Activated CD8-positive, alpha-beta memory T cell treated with anti-CD3 and anti-CD28 coated beads, Interleukin-2, amount 50 U/mL, for 48 hours (primary cell): Measurements from ENCODE around the gene DDR1.
"Not testable (repeated sequence)": the region's sequence is repeated elsewhere in the genome, so short reads cannot be mapped to it uniquely, and the experiment has no call there.

Experiments
- DNase-seq: peaks from one replicate; pipeline ENCODE4 v3.0.0-alpha.2; 2020

DDR1 gene

DNA sequence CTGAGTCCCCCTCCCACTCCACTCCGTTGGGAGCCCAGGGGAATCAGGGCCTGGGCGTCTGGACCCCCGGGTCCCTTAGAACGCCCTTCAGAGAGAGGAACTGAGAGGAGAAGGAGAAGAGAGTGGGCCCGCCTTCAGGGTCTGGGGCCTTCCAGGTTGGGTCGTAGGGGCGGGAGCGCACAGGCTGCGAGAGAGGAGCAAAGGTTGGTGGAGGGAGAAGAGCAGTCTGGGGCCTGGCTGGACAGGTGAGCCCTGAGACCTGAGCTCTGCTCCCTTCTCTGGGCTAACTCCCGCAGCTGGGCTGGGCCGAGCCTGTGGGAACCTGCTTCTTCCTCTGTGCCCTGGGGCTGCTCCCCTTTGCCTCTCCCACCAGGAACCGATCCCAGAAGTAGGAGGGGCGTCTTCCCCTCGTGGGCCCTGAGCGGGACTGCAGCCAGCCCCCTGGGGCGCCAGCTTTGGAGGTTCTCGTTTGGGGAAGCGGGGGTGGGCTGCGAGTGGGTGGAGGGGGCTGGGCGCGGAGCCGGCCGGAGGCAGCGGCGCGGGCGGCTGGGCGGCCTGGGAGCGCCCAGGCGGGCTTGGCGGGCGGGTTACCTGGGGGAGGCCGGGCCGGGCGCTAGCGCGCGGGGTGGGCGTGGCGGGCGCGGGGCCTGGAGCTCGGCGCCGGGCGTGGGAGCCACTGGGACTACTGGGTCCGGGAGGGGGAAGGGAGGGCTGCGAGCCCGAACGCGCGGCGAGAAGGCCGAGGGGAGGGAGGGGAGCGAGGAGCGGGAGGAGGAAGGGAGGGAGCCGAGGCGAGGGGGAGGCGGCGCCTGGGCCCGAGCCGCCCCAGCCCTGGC is at the start of gene DDR1:
DDR1 (plus strand) TSS at position 835 of the 836 bp plus-strand sequence. CDS start 4,211 bp downstream, outside the sequence.
- DNase-seq = peak; percentile 68

DNA sequence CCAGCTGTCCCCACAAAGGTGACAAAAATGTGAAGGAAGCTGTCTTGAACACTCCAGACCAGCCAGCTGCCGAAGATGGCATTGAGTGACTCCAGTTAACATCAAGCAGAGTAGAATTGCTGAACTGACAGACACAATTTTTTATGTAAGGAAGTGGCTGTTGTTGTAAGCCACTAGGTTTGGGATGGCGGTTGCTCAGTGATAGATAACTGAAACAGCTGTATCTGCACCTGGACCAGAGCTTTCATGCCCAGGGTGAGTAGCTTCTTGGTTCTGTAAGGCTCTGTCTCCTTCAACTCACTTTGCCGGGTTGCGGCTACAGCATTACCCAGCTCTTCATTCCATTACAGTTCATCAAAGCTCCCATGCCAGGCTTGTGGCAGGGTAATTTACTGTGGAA is 49.7 kb upstream of the DDR1 start:
- DNase-seq = no peak

DNA sequence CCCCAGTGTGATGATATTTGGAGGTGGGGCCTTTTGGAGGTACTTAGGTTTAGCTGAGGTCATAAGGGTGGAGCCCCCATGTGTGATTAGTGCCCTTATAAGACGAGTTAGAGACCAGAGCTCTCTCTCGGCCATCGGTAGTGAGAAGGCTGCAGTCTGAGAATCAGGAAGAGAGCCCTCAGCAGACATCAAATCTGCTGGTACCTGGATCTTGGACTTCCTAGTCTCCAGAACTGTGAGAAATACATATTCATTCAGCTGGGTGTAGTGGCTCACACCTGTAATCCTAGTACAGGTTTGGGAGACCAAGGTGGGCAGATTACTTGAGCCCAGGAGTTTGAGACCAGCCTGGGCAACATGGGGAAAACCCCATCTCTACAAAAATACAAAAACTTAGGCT is 48.7 kb upstream of the DDR1 start:
- no peak for DNase-seq

DNA sequence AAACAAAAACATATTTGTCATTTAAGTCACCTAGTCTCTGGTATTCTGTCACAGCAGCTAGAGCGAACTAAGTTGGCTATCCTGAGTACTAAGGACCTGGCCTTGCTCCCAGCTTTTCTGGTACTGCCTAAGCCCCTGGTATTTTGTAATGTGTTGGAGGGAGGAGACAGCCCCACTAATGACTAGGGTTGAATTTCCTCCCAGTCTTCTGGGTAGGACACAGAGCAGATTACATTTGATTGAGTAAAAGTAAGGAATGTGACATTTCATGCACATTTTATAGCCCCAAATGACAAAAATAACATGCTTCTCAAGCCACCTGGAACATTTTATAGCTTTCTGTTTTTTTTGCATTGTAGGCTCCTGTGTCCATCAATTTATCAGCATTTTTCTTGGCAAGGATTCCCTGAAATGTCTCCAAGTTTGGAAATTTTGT is 47.9 kb upstream of the DDR1 start:
- DNase-seq = no peak

DNA sequence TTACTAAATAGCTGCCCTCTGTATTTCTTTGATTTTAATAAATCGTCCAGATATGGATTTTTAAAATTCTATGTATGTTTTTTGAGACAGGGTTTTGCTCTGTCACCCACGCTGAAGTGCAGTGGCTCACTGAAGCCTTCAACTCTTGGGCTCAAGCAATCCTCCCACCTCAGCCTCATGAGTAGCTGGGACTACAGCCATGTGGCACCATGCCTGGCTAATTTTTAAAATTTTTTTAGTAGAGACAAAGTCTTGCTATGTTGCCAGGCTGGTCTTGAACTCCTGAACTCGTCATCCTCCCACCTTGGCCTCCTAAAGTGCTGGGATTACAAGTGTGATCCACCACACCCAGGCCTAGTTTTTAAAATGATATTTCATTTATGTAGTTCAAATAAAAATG is 47.4 kb upstream of the DDR1 start:
- no peak for DNase-seq

DNA sequence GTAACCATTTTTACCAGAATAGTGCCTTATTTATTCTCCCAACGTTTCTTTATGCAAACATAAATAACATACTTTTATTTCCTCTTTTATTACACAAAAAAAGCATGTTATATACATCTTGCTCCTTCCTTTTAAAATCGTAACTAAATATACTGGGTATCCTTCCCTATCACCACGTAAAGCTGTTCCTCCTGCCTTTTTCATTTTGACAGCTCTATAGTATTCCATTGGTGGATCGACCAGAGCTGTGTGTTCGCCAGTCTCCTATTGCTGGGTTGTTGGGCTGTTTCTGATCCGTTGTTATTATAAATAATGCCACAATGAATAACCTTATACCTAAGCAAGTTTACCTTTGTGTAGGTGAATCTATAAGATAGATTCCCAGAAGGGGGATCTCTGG is 46.9 kb upstream of the DDR1 start:
- no peak for DNase-seq

DNA sequence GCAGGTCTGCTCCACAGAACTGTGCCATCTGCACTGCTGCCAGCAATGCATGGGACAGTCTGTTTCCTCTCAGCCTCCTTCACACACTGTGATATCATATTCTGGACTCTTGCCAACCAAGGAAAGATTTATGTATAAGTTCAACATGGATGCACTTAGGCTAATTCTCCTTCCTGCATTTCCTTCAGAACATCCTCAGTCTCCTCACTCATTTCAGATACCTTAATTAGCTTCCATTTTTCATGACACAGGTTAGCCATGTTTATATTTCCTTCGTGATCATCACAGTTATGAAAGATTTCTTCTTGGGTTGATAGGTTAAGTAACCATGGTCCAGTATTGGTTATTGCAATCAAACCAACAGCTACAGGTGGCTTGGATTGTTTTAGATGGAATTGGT is 46.4 kb upstream of the DDR1 start:
- no peak for DNase-seq

DNA sequence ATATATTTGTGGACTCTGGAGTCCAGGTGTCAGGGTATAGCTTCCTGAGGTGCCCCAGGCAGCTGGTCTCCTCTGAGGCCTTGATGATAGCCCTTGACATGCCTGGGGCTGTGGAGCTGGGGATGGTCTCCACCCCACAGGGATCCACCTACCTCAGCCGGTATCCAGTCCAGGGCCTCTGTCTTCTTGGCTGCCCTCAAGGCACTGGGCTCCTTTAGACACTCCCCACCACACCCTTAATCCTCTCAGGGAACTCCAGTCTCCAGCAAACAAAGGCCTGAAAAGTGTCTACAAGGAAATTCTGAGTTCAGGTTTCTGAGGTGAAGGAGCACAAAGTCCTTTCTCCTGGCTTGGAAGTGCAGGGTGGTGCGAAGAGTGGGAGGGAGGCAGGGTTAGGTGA is 44.6 kb upstream of the DDR1 start:
- no peak for DNase-seq

DNA sequence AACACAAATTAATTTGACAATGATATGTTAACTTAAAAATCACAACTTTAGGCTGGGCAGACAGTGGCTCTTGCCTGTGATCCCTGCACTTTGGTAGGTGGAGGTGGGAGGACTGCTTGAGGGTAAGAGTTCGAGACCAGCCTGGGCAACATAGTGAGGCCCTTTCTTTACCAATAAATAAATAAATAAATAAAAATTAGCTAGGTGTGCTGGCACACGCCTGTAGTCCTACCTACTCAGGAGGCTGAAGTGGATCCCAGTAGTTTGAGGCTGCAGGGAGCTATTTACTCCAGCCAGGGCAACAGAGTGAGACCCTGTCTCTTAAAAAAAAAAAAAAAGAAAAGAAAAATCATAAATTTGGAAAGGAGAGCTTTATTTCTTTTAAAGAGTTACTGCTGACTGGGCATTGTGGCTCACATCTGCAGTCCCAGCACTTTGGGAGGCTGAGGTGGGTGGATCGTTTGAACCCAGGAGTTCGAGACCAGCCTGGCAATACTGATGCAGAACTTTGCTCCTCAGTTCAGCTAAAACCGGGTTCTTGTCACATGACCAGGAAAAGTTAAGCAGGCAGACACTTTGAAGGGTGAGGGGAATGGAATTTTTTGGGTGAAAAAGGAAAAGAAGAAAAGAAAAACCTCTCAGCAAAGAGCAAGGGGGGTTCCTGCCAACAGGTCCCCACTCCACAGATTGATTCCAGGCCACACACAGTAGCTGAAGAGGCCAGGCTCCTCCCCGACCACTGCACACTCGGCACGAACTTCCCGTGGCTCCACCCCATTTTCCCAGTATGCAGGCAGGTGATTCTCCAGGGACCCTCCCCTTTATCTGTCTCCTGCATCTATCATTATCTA is 44.0 kb upstream of the DDR1 start:
- DNase-seq = no peak

DNA sequence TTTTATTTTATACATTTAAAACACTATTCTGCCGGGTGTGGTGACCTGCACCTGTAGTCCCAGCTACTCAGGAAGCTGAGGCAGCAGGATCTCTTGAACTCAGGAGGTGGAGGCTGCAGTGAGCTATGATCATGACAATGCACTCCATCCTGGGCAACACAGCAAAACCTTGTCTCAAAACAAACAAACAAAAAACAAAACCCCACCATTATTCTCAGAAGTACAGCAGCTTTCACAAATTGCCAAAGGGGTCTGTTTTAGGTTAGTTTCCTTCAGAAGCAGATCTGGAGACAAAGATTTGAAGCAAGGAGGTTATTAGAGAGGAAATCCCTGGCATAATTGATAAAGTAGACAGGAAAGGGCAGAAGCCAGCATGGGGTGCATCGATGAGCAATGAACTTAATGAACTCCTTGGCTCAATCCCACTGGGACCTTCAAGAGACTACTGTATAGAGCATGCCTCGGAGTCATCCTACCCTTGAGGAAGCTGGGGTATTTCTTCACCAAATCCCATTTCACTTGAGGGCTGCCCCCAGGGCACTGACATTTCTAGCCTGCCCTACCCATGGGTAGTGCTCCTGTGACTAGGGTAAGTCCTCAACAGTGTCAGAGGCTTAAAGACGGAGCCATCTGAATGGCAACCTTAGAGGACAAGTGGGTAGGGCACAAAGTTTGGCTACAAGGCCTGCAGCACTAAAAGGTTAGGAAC is 43.2 kb upstream of the DDR1 start:
- DNase-seq = no peak

DNA sequence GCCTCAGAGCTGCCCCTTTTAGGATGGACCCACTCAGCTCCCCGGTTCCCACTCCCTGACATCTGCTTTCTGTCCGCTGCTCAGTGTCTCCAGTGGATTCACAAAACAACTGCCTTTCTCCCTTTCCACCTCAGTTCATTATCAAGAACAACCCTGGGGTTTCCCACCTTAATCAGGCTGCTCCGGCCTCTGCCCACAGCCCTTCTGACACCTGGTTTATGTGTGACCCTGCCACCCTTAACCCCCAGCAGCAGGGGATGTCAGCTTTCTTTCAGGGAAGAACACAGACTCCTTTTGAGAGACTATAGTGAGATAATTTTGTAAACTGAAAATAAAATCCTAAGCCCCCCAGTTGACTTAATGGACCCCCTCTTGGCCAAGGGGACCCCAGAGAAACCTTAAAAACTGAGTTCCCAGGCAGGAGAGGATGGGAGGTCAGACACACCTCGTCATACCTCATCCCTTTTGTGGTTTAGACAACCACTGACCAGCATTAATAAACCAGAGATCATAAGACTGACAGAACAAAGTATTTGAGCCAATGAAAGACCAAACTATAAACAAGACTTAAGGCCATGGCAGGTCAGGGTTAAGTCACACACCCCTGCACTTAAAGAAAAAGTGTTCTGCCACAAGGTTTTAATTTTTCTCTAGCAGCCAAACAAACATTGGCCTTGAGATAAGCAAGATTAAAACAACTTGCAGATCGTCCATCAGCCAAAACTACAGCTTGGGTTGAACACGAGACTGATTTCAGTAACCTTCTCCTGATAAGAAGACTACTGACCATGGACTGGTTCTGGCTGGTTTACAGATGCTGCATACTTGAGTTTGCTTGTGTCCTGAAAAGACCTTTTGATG is 42.4 kb upstream of the DDR1 start:
- no peak for DNase-seq

DNA sequence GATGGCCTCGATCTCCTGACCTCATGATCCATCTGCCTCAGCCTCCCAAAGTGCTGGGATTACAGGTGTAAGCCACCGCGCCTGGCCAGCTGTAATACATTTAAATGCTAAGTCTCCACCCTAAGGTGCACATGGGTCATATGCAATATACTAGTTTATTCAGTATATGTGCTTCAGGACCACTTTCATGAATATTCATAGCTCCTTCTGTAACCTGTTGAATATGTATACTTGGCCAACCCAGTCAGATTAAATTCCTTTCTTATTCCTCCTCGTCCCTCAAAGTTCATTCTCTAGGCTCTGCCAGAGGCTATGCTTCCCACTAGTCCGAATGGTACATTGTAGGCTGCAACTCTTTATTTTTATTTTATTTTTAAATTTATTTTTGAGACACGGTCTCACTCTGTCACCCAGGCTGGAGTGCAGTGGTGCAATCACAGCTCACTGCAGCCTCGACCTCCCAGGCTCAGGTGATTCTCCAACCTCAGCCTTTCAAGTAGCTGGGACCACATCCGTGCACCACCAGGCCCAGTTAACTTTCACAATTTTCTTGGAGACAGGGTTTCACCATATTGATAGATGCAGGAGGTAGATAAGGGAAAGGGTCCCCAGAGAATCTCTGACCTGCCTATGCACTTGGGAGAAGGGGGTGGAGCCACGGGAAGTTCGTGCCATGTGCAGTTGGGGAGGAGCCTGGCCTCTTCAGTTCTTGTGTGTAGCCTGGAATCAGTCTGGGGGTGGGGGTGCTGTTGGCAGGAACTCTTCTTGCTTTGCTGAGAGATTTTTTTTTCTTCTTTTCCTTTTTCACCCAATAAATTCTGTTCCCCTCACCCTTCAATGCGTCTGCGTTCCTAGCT is 41.3 kb upstream of the DDR1 start:
- DNase-seq = no peak

DNA sequence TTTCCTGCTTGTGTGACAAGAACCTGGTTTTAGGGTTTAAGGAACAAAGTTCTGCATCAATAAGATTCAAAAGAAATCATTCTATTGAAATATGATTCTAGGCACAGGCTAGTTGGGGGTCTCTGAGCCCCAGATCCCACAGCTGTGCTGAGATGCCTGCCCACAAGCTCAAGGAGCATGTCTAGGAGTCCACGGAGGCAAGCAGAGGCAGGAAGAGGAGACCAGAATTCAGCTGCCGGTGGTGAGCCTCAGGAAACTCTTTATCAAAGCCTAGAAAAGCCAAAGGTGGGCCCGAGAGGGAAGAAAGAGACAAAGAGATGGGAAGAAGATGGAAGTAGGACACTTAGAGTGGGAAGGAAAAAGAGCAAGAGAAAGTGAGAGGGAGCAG is 40.7 kb upstream of the DDR1 start:
- no peak for DNase-seq

DNA sequence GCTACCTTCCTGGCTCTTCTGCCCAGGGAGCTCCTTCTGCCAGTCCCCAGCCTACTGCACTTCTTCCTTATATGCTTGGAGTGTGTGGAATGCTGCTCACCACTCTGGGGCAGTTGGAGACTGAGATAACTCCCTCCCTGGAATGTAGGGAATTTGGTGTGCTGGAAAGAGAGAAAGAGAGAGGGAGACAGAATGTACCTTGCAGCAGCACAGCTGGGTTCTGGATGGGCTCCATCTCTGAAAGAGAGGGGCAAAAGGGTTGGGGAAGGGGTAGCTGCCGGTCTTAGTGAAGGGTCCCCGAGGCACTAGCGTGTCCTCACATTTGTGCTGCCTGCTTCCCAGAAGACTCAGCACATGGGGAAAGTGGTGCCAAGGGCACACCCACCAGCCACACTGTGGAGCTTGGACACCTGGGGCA is 40.2 kb upstream of the DDR1 start:
- no peak for DNase-seq

DNA sequence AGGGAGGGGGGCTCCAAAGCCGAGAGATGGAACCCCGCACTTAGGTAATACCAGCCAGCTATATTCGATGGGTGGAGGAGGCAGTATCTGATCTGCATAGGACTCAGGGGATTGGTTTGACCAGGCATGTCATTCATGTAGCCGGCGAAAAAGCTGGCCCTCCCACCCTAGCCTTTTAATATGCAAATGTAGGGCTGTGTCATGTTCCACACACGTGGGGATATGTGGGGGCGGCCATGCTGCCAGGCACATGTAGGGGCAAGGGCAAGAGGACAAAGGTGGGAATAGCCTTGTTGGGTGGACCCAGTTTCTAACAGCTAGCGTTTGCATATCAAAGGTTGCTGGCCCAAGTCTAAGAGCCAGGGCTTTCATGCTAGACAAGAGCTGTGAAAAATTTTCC is 39.1 kb upstream of the DDR1 start:
- DNase-seq = no peak

DNA sequence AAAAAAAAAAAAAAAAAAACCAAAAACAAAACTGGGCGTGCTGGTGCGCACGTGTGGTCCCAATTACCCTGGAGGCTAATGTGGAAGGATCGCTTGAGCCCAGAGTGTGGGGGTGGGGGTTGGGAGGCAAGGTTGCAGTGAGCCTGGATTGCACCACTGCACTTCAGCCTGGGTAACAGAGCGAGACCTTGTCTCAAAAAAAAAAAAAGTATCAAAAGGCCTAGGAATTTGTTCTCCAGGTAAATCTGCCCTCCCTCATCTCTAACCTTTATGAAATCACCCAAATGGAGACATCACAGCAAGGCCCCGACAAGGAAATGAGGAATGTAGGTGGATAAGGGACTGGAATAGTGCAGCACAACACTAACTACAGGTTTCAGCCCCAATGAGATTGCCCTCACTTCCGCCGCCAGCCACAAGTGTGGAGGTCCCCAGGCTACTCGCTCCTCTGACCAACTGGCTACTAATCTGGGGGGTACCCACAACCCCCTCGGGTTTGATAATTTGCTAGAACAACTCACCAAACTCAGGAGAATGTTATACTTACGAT is 36.8 kb upstream of the DDR1 start:
- no peak for DNase-seq

DNA sequence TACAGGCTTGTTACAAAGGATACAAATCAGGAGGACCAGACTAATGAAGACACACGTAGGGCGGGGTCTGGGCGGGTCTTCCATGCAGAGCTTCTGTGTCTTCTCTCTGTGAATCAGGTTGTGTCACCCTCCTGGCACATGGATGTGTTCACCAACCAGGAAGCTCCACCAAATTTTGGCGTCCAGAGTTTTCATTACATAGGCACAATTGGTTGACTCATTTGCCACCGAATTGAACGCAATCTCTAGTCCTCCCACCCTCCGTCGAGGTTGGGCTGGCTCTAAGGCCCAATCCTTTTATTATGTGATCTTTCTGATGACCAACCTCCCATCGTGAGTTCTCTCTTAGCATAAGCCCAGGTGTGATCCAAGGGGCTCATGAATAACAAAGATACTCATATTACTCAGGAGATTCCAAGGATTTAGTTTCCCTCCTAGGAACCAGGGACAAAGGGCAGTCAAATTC is 36.3 kb upstream of the DDR1 start:
- no peak for DNase-seq

DNA sequence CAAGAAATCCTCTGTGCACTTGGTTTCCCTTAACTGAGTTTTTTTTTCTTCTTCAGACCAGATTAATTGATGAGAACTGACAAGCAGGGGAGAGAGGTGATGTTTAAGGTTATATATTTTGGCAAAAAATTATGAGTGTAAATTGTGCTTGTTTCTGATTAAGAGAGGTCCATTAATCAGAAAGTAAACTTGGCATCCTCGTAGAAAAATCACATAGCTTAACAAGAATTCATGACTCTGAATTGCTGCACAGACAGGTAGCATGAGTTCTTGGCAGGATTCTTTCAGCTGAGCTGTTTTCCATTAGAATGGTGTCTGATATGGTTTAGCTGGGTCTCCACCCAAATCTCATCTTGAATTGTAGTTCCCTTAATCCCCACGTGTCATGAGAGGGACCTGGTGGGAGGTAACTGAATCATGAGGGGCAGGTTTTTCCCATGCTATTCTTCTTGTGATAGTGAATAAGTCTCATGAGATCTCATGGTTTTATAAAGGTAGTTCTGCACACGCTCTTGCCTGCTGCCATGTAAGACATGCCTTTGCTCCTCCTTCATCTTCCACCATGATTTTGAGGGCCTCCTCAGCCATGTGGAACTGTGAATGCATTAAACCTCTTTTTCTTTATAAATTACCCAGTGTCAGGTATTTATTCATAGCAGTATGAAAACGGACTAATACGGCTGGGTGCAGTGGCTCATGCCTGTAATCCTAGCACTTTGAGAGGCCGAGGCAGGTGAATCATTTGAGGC is 34.2 kb upstream of the DDR1 start:
- DNase-seq = no peak

DNA sequence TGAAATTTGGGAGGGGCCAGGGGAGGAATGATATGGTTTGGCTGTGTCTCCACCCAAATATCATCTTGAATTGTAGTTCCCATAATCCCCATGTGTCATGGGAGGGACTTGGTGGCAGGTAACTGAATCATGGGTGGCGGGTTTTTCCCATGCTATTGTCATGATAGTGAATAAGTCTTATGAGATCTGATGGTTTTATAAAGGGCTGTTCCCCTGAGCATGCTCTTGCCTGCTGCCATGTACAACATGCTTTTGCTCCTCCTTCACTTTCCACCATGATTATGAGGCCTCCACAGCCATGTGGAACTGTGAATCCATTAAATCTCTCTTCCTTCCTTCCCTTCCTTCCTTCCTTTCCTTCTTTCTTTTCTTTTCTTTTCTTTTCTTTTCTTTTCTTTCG is 31.9 kb upstream of the DDR1 start:
- DNase-seq = not testable (repeated sequence)
